NCI-H2196 (cell line): ENCODE measurements around the gene RAB7A.
A peak's percentile ranks its signal among the peaks of the same experiment; 100 is the strongest.

Experiments
- DNase-seq: peaks from one replicate; lab custom pipeline; 2025; ENCODE audit not compliant: unreplicated experiment; lab: John Stamatoyannopoulos, UW

RAB7A gene

DNA sequence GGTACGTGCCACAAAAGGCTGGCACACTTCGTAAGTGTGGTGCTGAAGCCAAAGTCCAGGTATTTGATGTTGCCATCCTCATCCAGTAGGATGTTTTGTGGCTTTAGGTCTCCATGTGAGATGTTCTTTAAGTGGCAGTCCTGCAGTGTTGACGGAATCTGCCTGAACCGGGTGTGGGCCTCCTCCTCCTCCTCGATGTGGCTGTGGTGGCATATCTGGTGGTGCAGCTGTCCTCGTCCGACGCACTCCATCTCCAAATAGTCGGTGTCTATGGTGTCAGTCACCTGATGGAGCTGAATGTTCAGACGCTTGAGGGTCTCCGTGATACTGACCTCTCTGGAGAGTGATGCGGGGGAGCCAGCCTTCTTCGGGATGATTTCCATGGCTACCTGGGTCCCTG lies 123.0 kb downstream of the RAB7A start:
- no peak for DNase-seq

DNA sequence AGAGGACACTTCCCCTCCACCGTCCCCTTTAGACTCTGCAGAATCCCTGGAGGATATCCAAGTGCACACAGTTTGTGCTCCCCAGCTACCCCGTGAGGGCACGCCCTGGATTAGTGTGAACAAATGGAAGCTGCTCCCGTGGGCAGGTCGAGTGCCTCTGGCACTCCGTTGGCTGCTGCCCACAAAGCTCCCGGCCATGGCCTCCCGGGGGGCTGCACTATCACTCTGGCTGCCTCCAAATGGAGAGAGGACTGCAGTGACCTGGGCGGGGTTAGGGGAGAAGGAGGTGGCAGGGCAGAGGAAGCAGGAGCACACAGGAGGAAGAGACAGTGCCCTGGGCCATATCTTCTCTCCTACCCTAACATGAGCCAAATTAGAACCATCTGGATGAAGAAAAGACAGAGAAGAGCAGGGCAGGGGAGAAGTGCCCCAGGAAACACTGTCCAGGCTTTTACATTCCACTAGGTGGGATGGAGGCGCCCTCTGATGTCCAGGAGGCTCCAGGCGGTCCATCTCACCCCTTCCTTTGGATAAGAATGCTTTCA lies 124.0 kb downstream of the RAB7A start:
- no peak for DNase-seq

DNA sequence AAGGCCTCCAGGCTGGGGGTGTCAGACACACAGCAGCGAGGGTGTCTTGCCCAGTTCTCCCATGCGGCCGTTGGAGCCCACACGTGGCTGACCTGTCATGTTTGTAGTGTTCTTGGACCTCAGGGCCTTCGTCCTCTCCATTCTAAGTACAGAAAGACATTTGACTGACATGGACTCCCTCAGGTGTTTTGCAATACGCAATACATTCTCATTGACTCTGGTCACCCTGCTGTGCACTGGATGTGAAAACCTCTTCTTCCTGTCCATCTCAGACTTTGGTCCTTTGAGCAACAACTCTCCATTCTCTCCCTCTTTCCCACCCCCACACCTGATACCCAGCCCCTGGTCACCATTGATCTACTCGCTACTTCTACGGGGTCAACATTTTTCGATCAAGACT lies 124.6 kb downstream of the RAB7A start:
- no peak for DNase-seq

DNA sequence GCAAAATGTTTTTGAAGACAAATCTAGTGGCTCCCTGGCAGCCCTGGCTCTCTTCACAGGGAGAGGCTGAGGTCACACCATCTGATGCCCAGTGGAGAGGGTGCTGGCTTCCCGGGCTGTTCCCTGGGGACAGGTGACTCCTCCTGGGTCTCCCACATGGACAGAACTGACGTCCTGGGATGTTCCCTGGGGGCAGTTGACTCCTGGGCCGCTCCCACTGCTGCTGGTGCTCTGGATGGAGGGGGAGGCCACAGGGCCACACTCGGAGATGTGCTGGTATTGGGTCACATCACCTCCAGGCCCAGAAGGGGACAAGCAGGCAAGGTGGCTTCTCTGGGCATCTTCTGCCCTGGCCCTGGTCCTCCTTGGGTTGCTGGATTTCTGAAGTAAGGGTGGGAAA lies 125.6 kb downstream of the RAB7A start:
- DNase-seq = no peak

DNA sequence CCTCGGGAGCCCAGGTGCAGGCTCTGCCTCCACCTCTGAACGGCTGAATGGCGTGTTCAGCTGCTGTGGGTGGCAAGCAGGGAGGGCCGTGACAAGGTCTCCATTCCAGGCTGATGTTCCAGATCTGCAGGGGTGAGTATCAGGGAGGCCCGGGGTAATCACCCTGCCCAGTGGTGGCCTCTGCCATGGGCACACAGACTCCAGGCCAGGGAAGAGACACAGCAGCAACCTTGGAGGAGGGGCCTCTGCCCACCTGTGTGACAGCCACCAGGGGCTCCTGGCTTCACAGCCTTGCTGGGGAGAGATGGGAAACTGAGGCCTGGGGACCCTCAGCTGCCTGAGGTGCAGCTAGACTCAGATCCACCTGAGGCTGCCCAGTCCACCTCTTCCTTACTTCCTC lies 127.8 kb downstream of the RAB7A start:
- no peak for DNase-seq

DNA sequence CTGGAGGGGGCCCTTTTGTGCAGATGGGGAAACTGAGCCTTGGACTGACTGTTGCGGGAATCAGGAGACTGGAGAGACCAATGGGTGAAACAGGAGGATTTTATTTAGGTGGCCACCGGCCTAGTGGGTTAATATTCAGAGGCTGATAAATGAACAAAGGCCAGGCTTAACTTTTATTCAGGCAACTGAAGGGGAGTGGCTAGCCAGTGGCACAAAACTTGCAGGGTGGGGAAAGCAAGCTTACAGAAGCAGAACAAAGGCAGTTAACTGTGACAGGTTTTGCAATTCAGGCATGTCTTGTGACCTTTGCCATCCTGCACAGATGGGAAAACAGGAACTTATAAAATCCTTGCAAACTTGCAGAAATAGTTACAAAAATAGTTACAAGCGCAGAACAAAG lies 128.5 kb downstream of the RAB7A start:
- no peak for DNase-seq

DNA sequence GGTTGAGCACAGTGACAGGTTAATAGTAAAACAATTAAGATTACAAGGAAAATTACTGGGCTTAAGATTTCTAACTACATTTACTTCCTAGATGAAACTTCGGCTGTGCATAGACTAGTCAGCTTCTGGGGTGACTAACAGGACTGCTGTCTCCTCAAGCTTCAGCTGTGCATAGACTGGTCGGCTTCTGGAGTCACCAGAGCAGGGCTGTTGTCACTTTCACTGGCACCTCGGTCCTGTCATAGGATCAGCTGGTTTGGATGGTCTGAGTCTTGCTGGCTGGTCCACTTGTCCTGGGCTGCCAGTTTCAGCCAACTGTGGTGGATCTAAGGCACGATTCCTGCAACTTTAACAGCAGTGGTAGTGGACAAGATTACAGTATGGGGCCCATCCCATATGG lies 129.6 kb downstream of the RAB7A start:
- DNase-seq = no peak

DNA sequence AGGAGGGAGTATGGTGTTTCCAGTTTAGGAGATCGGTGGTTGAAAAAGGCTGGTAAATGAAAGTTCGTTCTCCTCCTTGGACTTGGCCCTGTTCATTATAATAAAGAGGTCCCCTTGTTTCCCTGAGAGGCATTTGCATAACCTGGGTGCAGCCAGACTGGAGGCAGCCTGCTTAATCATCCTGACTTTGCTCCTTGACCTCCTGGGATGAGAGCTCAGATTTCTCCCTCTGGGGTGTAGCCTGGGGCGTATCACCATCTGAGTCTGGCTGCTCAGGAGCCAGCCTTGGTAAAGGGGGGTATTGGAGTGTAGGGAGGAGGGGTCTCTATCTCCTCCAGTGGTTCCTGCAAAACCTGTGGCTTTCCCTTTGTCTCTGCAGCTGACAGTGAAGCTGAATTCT lies 132.2 kb downstream of the RAB7A start:
- no peak for DNase-seq

DNA sequence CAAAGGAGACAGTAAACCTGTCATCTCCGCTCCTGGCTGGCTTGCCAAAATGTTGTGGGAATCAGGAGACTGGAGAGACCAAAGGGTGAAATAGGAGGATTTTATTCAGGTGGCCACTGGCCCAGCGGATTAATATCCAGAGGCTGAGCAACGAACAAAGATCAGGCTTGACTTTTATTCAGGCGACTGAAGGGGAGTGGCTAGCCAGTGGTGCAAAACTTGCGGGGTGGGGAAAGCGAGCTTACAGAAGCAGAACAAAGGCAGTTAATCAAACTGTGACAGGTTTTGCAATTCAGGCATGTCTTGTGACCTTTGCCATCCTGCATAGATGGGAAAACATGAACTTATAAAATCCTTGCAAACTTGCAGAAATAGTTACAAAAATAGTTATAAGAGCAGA lies 133.6 kb downstream of the RAB7A start:
- peak; percentile 14 for DNase-seq

DNA sequence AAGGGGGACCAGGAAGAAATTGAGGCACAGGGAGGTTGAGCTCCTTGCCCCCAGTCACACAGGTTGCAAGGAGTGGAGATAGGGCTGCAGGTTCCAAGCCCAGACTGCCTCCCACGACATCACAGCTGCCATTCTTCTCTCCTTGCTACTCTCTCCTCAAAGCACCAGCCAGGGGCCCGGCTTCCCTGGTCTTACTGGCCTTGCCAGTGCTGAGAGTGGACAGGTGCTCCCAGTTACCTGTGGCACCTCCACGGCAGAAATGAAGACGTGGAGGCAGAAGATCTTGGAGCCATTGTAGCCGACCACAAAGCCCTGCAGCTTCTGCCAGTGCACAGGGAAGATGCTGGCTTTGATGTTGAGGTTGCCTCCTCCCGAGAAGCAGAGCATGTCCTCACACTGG lies 135.5 kb downstream of the RAB7A start:
- DNase-seq = no peak

DNA sequence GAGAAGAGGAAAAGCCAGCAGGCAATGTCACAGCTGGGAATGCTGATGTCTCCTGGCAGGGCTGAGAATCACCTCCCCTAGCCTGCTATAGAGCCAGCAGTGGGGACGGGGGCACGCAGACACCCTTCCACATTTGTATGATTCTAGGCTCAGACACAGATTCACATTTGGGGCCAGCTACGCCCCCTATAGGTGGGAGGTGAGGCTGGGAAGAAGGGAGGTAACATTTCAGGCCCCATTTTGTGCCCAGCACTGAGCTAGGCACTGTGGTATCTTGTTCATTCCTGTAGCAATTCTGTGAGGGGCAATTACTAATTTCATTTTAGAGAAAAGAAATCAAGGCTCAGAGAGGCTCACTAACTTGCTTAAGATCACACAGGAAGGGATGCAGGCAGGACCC lies 137.6 kb downstream of the RAB7A start:
- no peak for DNase-seq
